Stimulated activated naive B cell treated with anti-CD40 and anti-IgM and Interleukin-4, amounts not matched to agents 10 μg/mL and 1 μg/mL and 100 μg/mL, for 72 hours (primary cell): ENCODE results near the gene MEI1.

Source experiments
- ATAC-seq, 2 donors: fragments of 150-1000 bp; cut with Tn5 transposase; replicated peaks; 2 replicates each; pipeline ENCODE4 v1.10.0; 2021; ENCODE audit warnings: moderate library complexity in 1 of 2
- DNase-seq: peaks from one replicate; pipeline ENCODE4 v3.0.0; 2021
- H3K27ac Mint-ChIP-seq: one replicate; pipeline ENCODE4 v1.8.0; 2022; ENCODE audit warnings: mild to moderate bottlenecking, mixed read lengths
- H3K27me3 Mint-ChIP-seq, 2 donors: one replicate each; pipeline ENCODE4 v1.8.0; 2022; ENCODE audit warnings: mixed read lengths in 2 of 2
- H3K36me3 Mint-ChIP-seq, 2 donors: one replicate each; pipeline ENCODE4 v1.8.0; 2022; ENCODE audit warnings: mixed read lengths in 2 of 2, mild to moderate bottlenecking in 1 of 2
- H3K4me1 Mint-ChIP-seq, 2 donors: one replicate each; pipeline ENCODE4 v1.8.0; 2022; ENCODE audit warnings: mixed read lengths in 2 of 2, mild to moderate bottlenecking in 1 of 2
- H3K4me3 Mint-ChIP-seq, 2 donors: one replicate each; pipeline ENCODE4 v1.8.0; 2022; ENCODE audit warnings: mild to moderate bottlenecking in 2 of 2, mixed read lengths in 2 of 2, moderate library complexity in 1 of 2
- H3K9me3 Mint-ChIP-seq, 2 donors: one replicate each; pipeline ENCODE4 v1.8.0; 2022; ENCODE audit warnings: mixed read lengths in 2 of 2, mild to moderate bottlenecking in 1 of 2

MEI1 gene

DNA sequence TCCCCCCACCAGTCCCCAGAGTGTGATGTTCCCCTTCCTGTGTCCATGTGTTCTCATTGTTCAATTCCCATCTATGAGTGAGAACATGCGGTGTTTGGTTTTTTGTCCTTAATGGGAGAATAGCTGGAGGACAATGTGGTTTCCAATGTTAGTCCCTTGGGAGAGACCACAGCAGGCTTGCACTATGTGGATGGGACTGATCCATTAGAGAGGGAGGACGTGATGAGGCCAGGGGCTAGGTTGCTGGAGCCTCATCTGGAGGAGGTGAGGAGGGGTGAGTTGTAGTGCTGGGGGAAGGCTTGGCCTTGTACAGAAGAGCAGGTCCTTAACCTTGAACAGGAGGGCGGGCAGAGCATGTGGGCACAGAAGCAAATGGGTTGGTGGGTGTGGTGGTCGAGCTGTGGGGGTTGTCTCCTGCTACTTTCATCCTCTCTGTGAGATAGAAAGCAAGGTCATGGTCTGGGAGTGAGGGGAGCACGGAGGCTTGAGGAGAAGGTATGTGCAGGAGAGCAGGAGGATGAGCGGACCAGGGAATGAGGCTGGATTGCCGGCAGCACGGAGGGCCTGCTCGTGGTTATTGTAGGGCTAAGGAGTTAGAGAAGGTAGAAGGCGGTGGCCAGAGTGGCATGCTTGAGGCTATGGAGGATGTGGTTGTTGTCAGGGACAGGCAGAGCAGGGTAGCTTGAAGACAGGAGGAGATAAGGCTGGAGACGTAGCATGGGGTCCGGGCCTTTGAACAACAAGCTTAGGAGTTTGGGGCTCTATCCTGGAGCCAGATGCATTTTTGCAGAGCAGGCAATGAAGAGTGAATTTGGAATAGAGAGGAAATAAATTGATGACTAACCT lies 122.4 kb downstream of the MEI1 start:
- Mint-ChIP-seq H3K36me3 (peaks cover 28 to 59% of the 10 kb centered on the region in 2 donors), H3K27ac (peak overlapping the region; percentile 80), H3K27me3 (no peaks in the 10 kb centered on the region), H3K9me3 (no peaks in the 10 kb centered on the region), H3K4me1 (peaks cover 26 to 39% of the 10 kb centered on the region in 2 donors), H3K4me3 (no peak overlapping the region)
- DNase-seq: no peak
- ATAC-seq: no peak

DNA sequence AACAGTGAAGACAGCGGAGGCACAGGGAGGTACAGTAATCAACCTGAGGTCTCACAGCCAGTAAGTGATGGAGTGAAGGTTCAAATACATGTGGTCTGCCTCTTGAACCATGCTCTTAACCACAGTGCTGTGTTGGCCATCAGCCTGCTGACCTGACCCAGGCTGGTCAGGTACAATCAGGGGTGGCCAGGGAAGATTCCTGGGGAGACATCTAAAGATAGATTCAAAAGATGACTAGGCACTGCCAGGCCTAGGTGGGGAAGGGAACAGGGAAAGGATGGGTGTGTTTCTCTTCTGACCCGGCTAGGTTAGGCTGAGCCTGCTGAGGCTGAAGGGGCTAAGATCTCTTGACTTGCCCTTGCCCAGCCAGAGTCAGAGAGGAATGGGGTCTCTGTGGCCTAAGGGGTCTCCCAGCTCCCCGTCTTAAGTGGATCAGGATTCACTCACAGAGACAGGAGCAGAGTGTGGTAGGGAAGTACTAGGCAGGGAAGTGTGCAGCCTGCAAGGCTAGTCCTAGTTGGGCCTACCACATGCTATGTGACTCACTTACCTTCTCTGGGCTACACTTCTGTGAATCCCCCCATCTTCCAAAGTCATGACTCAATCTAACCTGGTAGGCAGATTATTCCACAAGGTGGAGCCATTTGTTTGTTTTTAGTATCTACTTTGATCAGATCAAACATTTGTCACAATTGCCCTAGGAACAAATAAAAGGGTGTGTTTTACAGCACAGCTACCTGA lies 123.2 kb downstream of the MEI1 start:
- peaks cover 31 to 47% of the 10 kb centered on the region in 2 donors for H3K4me1 Mint-ChIP-seq
- peak overlapping the region; percentile 80 for H3K27ac Mint-ChIP-seq
- no peaks in the 10 kb centered on the region for H3K9me3 Mint-ChIP-seq
- H3K4me3 Mint-ChIP-seq: no peak overlapping the region
- H3K27me3 Mint-ChIP-seq: no peaks in the 10 kb centered on the region
- ATAC-seq: peak; percentile 94 to 99
- peak; percentile 44 for DNase-seq
- H3K36me3 Mint-ChIP-seq: peaks cover 26 to 54% of the 10 kb centered on the region in 2 donors

- Mint-ChIP-seq H3K4me3 (no peak overlapping the region), H3K27ac (peak overlapping the region; percentile 3), H3K36me3 (peaks cover 26 to 54% of the 10 kb centered on the region in 2 donors), H3K27me3 (no peaks in the 10 kb centered on the region), H3K4me1 (peaks cover 36 to 59% of the 10 kb centered on the region in 2 donors), H3K9me3 (no peaks in the 10 kb centered on the region)
- ATAC-seq (no peak), DNase-seq (no peak)
These were observed 124.5 kb downstream of the MEI1 start for GRCh38 chr22:41823797-41824196.

DNA sequence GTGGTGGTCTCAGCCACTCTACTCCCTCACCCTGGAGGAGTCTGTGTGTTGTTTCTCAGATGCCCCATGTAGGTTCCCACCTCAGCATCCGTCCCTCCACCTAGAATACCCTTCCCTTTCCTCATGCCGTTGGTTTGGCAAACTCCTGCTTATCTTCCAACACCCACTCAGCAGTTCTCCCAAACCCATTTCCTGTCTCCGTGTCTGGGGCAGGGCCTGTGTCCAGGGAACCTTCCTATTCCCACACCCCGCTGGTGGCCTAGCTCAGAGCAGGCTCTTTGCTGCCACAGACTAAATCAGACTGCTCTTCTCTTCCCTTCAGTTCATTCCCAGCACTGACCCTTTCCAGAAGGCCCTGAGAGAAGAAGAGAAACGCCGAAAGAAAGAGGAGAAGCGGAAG lies 126.1 kb downstream of the MEI1 start:
- Mint-ChIP-seq H3K27me3 (no peaks in the 10 kb centered on the region), H3K4me1 (peaks cover 45 to 73% of the 10 kb centered on the region in 2 donors)

DNA sequence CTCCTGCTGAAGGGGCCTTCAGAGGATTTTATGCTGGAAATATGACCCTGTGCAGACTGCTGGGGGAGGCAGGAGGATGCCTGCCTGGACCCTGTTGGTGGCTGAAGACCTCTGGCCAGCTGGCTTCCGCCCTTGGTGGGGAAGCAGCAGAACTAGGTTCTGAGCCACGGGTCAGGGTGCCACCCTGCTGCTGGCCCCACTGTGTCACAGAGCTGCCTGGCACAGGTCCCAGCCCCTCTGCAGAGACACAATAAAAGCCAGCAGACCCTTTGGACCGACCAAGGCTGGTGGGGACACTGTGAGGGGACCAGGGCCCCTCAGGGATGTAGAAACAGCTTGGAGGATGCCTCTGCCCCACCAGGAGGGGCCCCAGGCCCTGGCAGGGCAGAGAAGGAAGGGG lies 126.7 kb downstream of the MEI1 start:
- H3K27me3 Mint-ChIP-seq: no peaks in the 10 kb centered on the region
- no peak overlapping the region for H3K4me3 Mint-ChIP-seq
- DNase-seq (no peak), ATAC-seq (no peak)
- H3K9me3 Mint-ChIP-seq: no peaks in the 10 kb centered on the region
- peaks cover 20 to 51% of the 10 kb centered on the region in 2 donors for H3K36me3 Mint-ChIP-seq
- peaks cover 45 to 77% of the 10 kb centered on the region in 2 donors for H3K4me1 Mint-ChIP-seq
- no peak overlapping the region for H3K27ac Mint-ChIP-seq

More for the DNA sequence above, 126.1 kb downstream of the MEI1 start:
- Mint-ChIP-seq H3K36me3 (peaks cover 25 to 57% of the 10 kb centered on the region in 2 donors), H3K27ac (peak overlapping the region; percentile 53), H3K4me3 (no peak overlapping the region), H3K9me3 (no peaks in the 10 kb centered on the region)
- no peak for ATAC-seq
- DNase-seq: no peak

DNA sequence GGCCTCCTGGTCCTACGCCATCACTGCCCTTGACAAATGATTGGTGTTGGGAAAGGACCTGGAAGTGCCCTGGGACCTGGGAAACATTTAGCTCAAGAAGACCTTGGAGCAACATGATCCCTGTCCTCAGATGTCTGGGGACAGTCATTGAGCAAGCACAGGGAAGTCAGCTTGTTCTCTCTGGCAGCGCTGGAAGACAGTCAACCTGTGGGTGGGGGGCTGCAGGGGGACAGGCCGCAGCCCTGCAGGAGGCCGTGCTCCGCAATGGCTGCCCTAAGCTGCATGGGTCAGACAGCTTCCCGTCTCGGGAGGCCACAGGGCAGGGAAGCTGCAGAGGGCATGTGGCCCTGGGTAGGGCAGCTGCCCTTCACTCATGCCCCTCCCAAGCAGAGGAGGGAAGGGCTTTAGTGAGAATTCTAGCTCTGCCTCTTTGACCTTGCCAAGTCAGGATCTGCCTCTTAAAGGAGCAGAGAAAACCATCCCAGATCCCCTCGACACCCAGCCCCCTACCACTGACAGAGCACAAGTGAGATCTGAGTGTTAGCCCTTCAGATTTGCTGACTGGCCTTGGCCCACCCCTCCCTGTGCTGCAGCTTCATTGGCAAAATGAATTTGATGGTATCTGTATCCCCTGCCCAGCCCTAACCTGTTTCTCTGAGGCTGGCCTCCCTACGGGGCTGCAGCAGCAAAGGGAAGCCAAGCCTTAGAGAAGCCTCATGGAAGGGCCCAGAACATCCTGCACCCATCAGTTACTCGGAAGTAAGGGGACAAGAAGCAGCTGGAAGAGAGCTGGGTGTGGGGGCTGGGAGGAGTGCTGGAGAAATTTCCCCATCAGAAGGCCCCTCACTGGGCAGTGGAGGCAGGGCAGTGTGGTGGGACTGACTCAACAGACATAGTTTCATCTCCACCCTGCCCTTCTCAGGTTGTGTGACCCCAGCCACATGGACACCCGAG lies 127.4 kb downstream of the MEI1 start:
- no peak for ATAC-seq
- Mint-ChIP-seq H3K4me3 (no peak overlapping the region), H3K27ac (peak overlapping the region; percentile 27), H3K36me3 (peaks cover 25 to 54% of the 10 kb centered on the region in 2 donors), H3K9me3 (no peaks in the 10 kb centered on the region), H3K27me3 (no peaks in the 10 kb centered on the region), H3K4me1 (peaks cover 48 to 80% of the 10 kb centered on the region in 2 donors)
- DNase-seq: no peak

DNA sequence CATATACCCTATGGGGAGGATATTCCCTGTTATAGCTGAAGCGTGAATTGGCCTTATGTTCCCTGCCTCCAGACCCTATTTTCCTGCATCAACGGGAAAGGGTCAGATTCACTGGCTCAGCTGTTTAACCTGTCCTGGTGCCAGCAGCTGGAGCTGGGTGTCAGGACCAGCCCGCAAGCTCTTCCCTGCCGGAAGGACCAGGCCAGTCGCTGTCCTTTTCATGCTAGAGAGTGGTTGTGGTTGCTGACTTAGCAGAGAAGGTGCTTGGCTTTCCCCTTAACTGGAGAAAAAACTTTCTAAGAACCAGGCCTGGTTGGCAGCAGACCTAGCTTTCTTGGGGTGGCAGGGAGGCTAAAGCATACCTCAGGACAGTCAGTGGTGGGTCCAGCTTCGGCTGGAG lies 128.4 kb downstream of the MEI1 start:
- ATAC-seq (no peak), DNase-seq (no peak)
- Mint-ChIP-seq H3K4me3 (no peak overlapping the region), H3K9me3 (no peaks in the 10 kb centered on the region), H3K27me3 (no peaks in the 10 kb centered on the region), H3K27ac (peak overlapping the region; percentile 81), H3K36me3 (peaks cover 27 to 51% of the 10 kb centered on the region in 2 donors), H3K4me1 (peaks cover 41 to 80% of the 10 kb centered on the region in 2 donors)

DNA sequence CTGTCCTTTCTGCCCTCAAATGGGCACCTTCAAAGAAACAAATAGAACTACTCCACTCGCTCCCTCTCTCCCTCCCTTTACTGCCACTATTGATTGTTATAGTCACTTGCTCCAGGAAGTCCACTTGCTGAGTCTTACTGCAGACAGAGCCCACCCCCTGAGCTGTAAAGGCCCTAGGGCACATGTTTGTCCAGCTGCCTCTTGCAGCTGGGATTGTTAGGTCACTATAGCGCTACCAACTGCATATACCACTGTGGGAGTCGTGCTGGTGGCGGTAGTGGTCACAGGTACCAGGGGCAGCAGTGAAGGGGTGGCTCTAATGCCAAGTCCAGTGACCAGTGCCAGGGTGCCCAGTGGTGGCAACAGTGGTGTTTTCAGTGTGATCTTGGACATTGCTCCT lies 129.2 kb downstream of the MEI1 start:
- Mint-ChIP-seq H3K4me3 (no peak overlapping the region), H3K9me3 (no peaks in the 10 kb centered on the region), H3K36me3 (peaks cover 26 to 48% of the 10 kb centered on the region in 2 donors), H3K4me1 (peaks cover 39 to 76% of the 10 kb centered on the region in 2 donors), H3K27me3 (no peaks in the 10 kb centered on the region), H3K27ac (peak overlapping the region; percentile 3)
- DNase-seq (no peak), ATAC-seq (no peak)

DNA sequence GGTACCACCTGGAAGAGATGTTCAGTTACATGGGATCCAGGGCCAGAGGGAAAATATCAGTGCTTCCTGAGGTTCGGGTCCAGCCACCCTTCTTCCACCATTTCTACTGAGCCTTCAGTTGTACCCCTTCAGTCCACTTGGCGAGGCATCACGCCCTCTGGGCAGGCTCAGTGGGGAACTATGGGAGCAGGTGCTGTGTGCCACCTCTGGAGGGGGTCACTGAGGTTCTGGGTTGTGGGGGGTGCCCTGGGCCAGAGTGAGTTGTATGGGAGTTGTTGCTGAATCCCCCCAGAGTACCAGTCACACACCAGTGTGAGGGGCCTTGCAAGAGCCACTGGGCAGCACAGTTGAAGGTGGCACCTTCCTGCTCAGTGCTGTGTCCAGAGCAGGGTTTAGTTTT lies 130.9 kb downstream of the MEI1 start:
- ATAC-seq: no peak
- no peak for DNase-seq
- Mint-ChIP-seq H3K27me3 (no peaks in the 10 kb centered on the region), H3K4me3 (no peak overlapping the region), H3K4me1 (peaks cover 34 to 62% of the 10 kb centered on the region in 2 donors), H3K27ac (peak overlapping the region; percentile 15), H3K9me3 (no peaks in the 10 kb centered on the region), H3K36me3 (peaks cover 24 to 49% of the 10 kb centered on the region in 2 donors)

GRCh38 chr22:41831383-41831782 lies 132.1 kb downstream of the MEI1 start:
- Mint-ChIP-seq H3K36me3 (peaks cover 31 to 50% of the 10 kb centered on the region in 2 donors), H3K9me3 (no peaks in the 10 kb centered on the region), H3K27me3 (no peaks in the 10 kb centered on the region), H3K4me1 (peaks cover 37 to 68% of the 10 kb centered on the region in 2 donors), H3K27ac (peak overlapping the region; percentile 99), H3K4me3 (peak overlapping the region; percentile 99)
- ATAC-seq: peak; percentile 3 to 17
- peak; percentile 37 for DNase-seq

DNA sequence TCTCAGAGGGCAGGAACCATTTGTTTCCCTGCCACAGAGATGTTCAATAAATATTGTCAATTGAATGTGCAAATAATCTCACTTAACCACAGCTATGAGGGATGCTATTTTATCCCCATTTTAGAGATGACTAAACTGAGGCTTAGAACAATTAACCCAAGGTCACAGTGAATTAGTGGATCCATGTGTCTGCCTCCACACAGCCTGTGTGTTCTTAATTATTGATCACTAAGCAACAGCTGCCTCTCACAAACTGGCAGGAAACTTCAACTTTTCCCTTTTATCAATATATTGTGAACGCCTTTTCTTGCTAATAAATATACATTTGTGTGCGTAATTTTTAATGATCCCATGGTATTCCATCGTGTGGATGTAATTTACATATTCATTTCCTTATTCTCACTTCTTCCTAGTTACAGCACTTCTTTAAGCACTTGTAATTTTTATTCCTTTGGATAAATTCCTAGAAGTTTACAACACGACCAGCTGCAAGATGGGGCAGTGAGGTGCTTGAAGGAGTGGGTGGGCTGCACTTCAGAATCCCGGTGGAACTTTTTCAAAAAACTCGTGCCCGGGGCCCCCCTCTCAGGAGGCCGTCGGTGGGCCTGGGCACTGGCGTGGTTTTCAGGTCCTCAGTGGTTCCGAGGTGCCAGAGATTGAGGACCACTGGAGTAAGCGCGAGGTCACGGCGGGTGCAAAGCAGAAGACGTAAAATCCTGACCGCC lies 132.7 kb downstream of the MEI1 start:
- ATAC-seq: no peak
- Mint-ChIP-seq H3K9me3 (no peaks in the 10 kb centered on the region), H3K4me1 (peaks cover 41 to 70% of the 10 kb centered on the region in 2 donors), H3K4me3 (peak overlapping the region; percentile 99), H3K36me3 (peaks cover 34 to 56% of the 10 kb centered on the region in 2 donors), H3K27ac (peak overlapping the region; percentile 99), H3K27me3 (no peaks in the 10 kb centered on the region)
- no peak for DNase-seq

DNA sequence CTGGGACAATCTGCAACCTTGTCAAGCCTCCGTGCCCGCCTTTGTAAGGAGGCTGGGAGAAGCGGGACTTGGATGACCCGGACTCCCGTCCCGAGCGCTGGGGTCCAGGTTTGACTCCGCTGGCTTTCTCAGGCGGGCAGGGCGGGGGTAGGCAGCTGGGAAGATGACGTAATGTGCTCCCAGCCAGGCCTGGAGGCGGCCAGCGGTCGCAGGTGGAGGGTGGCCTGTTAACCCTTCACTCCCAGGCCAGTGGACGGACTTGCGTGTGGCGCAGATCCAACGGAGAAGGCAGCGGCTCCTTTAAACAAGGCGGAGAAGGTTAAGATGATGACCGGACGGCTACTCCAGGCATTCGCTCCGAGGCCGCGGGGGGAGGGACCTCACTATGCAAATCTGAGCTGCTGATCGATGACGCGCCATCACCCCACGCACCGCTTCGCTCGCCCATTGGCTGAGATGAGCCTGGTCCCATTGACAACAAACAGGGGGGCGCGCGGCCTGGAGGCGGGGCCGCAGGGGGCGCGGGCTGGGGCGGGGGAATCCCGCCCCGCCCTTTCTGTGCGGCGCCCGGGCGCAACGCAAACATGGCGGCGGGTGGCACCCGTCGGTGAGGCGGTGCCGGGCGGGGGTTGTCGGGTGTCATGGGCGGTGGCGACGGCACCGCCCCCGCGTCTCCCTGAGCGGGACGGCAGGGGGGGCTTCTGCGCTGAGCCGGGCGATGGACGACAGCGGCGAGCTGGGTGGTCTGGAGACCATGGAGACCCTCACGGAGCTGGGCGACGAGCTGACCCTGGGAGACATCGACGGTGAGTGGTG lies 133.5 kb downstream of the MEI1 start, which contains the start of gene SREBF2:
Gene SREBF2, plus strand, starts transcription at position 553 of the 816 bp plus-strand sequence. Its CDS starts 166 bp downstream, at position 719.
- Mint-ChIP-seq H3K4me3 (peak within 1 kb of the TSS; percentile 99), H3K9me3 (no peaks in the 10 kb centered on the region), H3K27ac (peak within 1 kb of the TSS; percentile 99), H3K27me3 (no peaks in the 10 kb centered on the region), H3K4me1 (peaks cover 37 to 69% of the 10 kb centered on the region in 2 donors), H3K36me3 (peaks cover 36 to 59% of the 10 kb centered on the region in 2 donors)
- peak; percentile 91 to 93 for ATAC-seq
- peak; percentile 98 for DNase-seq
